Panc1 (cell line): Measurements from ENCODE around the gene MDM2. TPM values are rescaled to one million over a fixed set of nuclear protein-coding genes. Genes with fewer than 3 reads are reported as not detected.

Experiments
- ATAC-seq: fragments of 200-7000 bp; cut with Tn5 transposase; 2 replicates; pipeline ENCODE4 v1.9.1; 2020; ENCODE audit warnings: mild to moderate bottlenecking, moderate library complexity
- BruUV-seq: library from RNA; stranded (reverse); fragments of 400-500 nt; replicated peaks from 2 replicates; lab custom pipeline; 2021; lab: Mats Ljungman, UMichigan
- CTCF ChIA-PET: fragments of 300-600 bp; sonication (Branson Sonifier 250); formaldehyde crosslinking; loops from one replicate; lab custom pipeline; 2022; ENCODE audit warnings: antibody characterized with exemption; lab: Charles Lee
- POLR2A ChIA-PET: fragments of 300-600 bp; sonication (Branson Sonifier 250); formaldehyde crosslinking; loops from one replicate; lab custom pipeline; 2022; ENCODE audit warnings: antibody characterized with exemption; lab: Charles Lee
- DNase-seq: peaks from one replicate; pipeline ENCODE4 v3.0.0-alpha.2; 2010; ENCODE audit warnings: low read depth, low spot score
- H3K27ac ChIP-seq: 2 replicates; pipeline ENCODE4 v1.5.1; 2011; ENCODE audit warnings: mild to moderate bottlenecking, low read length, inconsistent platforms
- H3K27me3 ChIP-seq: fragments of 200-500 bp; sonication (Bioruptor generic); 2 replicates; pipeline ENCODE4 v1.6.0; 2014; ENCODE audit warnings: low read length, inconsistent platforms; ENCODE audit not compliant: control insufficient read depth, insufficient read depth
- H3K36me3 ChIP-seq: fragments of 200-500 bp; sonication (Bioruptor generic); 2 replicates; pipeline ENCODE4 v1.5.1; 2014; ENCODE audit warnings: inconsistent platforms, mild to moderate bottlenecking, low read length, moderate library complexity; ENCODE audit not compliant: control insufficient read depth, insufficient read depth
- H3K4me1 ChIP-seq: 2 replicates; pipeline ENCODE4 v1.5.1; 2011; ENCODE audit warnings: inconsistent platforms, mild to moderate bottlenecking, low read length, moderate library complexity; ENCODE audit not compliant: control insufficient read depth, insufficient read depth
- H3K4me3 ChIP-seq, 2 experiments: 2 replicates each; pipeline ENCODE4 v1.5.1; 2011 to 2012; ENCODE audit warnings: low read depth in 2 of 2, low read length in 2 of 2, mild to moderate bottlenecking in 2 of 2, inconsistent platforms in 1 of 2, moderate library complexity in 1 of 2
- H3K9me3 ChIP-seq: fragments of 200-500 bp; sonication (Bioruptor generic); 2 replicates; pipeline ENCODE4 v1.5.1; 2014; ENCODE audit warnings: low read depth, mild to moderate bottlenecking, inconsistent platforms, low read length, moderate library complexity; ENCODE audit not compliant: control insufficient read depth, insufficient read depth
- CTCF ChIP-seq: fragments of 450-650 bp; IDR thresholded peaks from 2 replicates; pipeline ENCODE4 v1.5.1; 2017; ENCODE audit warnings: mild to moderate bottlenecking
- POLR2AphosphoS5 ChIP-seq: IDR thresholded peaks from 2 replicates; pipeline ENCODE4 v1.6.1; 2012; ENCODE audit warnings: mild to moderate bottlenecking, low read depth, low read length, moderate library complexity
- REST ChIP-seq, 2 experiments: IDR thresholded peaks; 2 replicates each; pipeline ENCODE4 v1.6.1; 2011 to 2012; ENCODE audit warnings: low read depth in 2 of 2, control low read depth in 1 of 2, low read length in 1 of 2, mild to moderate bottlenecking in 1 of 2, moderate library complexity in 1 of 2; ENCODE audit not compliant: insufficient read depth in 1 of 2
- SIN3A ChIP-seq: IDR thresholded peaks from 2 replicates; pipeline ENCODE4 v1.6.1; 2012; ENCODE audit warnings: low read depth, mild to moderate bottlenecking, low read length, moderate library complexity, borderline replicate concordance; ENCODE audit not compliant: insufficient read depth
- TCF7L2 ChIP-seq: IDR thresholded peaks from 2 replicates; pipeline ENCODE4 v1.6.1; 2011; ENCODE audit warnings: mild to moderate bottlenecking, low read depth, low read length, inconsistent platforms
- in situ Hi-C: cut with HindIII; loops from 2 replicates; pipeline ENCODE4 v1.10.0; 2016; ENCODE audit warnings: low sequenced_read_pairs, low pct_unique_long_range_greater_than_20kb
- intact Hi-C: fragments of 100-400 bp; cut with micrococcal nuclease; formaldehyde crosslinking; loops from one replicate; pipeline ENCODE4 v1.10.0; 2022; ENCODE audit not compliant: unreplicated experiment
- total RNA-seq: library from RNA; stranded (reverse); gene quantifications from one replicate; pipeline ENCODE4 v1.2.1, GENCODE V29; 2021; ENCODE audit not compliant: unreplicated experiment

MDM2 gene
- total RNA-seq, 1 experiment from 2014 or later, result 101 TPM

GRCh38 chr12:68853396-68854077 is 45.6 kb downstream of the MDM2 start:
- no peak for TF ChIP-seq CTCF
- no peak for TF ChIP-seq SIN3A
- TF ChIP-seq POLR2AphosphoS5, result no peak
- TF ChIP-seq TCF7L2, result no peak
- no peak for TF ChIP-seq REST (IDR thresholded peaks at IDR 0.05; ENCODE audit: insufficient read depth in 1 of 2, low read depth in 2 of 2, low read length in 1 of 2)
- H3K4me1 ChIP-seq, result no peaks in the 10 kb centered on the region
- DNase-seq (no peak), ATAC-seq (no peak)
- no peaks in the 10 kb centered on the region for H3K36me3 ChIP-seq
- H3K9me3 ChIP-seq, result no peaks in the 10 kb centered on the region
- no peak overlapping the region for H3K27ac ChIP-seq
- intact Hi-C loops (no loop called here), in situ Hi-C loops (no loop called here)
- H3K4me3 ChIP-seq, result no peak overlapping the region
- H3K27me3 ChIP-seq, result no peaks in the 10 kb centered on the region
- BruUV-seq, result no TSS peak
- ChIA-PET CTCF (no interaction called here), POLR2A (no interaction called here)

GRCh38 chr12:68854078-68854468 is 46.1 kb downstream of the MDM2 start:
- Histone ChIP-seq H3K27me3 (no peaks in the 10 kb centered on the region), H3K27ac (no peak overlapping the region), H3K9me3 (no peaks in the 10 kb centered on the region), H3K36me3 (no peaks in the 10 kb centered on the region), H3K4me1 (no peaks in the 10 kb centered on the region), H3K4me3 (no peak overlapping the region)
- POLR2A ChIA-PET, result no interaction called here
- no TSS peak for BruUV-seq
- intact Hi-C loops (no loop called here), in situ Hi-C loops (no loop called here)
- ATAC-seq, result no peak
- DNase-seq, result no peak
- CTCF ChIA-PET, result no interaction called here
- TF ChIP-seq REST (IDR thresholded peaks at IDR 0.05; ENCODE audit: insufficient read depth in 1 of 2, low read depth in 2 of 2, low read length in 1 of 2) (no peak), CTCF (no peak), POLR2AphosphoS5 (no peak), TCF7L2 (no peak), SIN3A (no peak)
